OCI-M2 (cell line): ENCODE measurements around the gene SMCP.

Source experiments
- DNase-seq: peaks from one replicate; lab custom pipeline; 2025; ENCODE audit not compliant: unreplicated experiment; lab: John Stamatoyannopoulos, UW

SMCP gene, protein sequence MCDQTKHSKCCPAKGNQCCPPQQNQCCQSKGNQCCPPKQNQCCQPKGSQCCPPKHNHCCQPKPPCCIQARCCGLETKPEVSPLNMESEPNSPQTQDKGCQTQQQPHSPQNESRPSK

DNA sequence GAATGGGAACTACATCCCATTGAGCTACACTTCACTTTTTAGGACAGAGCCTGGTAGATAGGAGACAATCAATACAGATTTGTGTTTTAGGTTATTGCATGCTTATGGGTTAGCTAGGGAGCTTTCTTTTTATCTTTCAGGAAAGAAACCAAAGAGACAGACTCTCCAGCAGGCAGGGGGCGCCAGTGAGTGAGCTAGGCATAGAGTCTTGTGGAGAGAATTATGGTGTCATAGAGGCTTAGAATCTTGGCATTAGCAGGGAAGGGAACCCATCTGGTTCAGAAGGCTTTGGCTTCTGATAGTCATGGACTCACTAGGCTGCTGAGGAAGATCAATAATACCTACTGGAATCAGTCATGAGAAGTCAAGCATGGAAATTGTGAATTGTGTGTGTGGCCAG lies at the start of gene SMCP:
SMCP (plus strand) TSS at position 281 of the 400 bp plus-strand sequence. CDS start 6,101 bp downstream, outside the sequence.
- no peak for DNase-seq

DNA sequence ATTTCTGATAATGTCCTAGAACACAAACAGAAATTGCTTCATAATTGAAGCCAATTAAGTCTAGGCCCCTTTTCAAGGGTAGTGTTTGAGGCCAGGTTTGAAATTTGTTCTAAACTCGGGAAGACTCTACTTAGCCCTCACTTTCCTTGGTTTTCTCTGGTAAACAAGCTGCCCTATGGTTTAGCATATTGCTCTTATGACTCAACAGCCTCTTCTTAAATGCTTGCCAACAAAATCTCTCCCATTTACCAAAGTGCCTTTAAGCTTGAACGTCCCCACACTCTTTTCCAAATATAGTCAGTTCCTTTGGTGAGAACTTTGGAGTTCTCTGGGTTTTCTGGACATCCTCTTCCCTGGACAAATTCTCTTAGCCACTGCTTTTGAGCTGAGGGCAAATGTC lies 41.3 kb upstream of the SMCP start:
- no peak for DNase-seq

DNA sequence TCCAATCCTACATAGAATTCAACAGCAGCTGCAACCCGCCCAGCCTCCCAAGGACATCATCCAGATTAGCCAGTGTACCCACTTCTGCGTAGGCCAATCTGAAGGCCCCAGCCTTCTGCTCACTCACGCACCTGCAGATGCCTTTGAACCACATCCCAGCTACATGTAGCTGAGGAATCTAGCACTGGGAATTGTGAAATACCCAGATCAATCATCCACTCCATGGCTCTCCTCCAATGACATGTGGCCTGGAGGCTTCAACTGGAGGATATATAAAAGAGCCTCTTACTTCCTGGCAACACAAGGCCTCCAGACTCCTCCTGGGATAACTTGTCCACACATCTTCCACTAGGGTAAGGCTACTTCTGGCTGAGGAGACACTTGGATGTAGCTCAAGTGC lies 35.6 kb upstream of the SMCP start, which contains the start of gene LCE6A:
LCE6A (plus strand) TSS at position 301 of the 400 bp plus-strand sequence. CDS start 665 bp downstream, outside the sequence.
- no peak for DNase-seq

DNA sequence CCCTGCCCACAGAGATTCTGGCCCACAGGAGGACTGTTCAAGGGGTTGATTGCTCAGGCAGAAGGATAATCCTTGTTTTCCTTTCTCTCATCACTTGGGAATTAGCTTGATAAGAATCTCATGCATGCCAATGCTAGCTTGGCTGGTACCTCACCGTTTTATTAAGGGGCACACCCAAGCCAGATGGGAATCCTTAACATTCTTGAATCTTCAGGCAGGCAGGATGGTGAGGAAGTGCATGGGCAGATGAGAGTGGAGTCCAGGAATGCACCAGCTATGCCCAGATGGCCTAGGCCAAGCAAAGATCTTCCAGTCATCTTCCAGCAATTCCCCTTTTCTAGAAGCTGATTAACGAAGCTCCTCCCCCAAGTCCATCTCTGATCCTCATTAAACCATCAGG lies 22.5 kb upstream of the SMCP start:
- no peak for DNase-seq

DNA sequence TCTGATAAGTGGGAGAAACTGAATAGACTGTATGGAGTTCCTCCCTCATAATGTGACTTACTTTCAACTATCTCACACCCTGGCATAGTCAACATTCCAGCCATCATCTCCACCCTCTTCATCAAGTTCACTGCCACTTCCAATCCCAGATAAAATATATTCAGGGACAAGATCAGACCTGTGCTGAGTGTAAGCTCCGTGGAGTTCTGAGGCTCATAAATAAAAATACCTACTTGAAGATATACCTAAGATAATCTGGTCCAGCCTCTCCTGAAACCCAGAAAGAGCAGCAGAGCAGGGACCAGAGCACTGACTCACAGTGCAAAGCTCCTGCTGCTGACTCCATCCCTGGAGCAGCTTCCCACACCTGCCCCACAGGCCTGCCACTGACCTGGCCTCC lies 20.1 kb upstream of the SMCP start:
- no peak for DNase-seq

DNA sequence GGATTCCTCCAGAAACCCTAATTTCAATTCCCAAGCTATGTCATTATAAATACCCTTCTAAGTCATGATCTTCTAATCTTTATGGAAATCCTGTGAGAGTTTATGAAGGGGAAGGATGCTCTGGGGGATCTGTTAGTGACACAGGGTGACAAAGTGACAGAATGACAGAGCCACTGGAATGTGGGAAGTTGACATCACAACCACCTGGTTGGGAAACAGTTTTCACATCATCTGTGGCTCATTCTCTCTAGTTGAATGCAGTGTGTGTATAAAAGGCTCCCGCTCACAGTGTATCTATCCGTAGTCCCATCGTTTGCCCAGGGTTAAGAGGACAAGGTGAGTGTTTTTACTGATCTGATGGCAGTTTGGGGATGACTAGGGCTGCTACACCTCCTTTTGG lies 18.4 kb upstream of the SMCP start, which contains the start of gene LCE7A:
LCE7A (plus strand) TSS at position 301 of the 400 bp plus-strand sequence. CDS start 702 bp downstream, outside the sequence.
- no peak for DNase-seq

DNA sequence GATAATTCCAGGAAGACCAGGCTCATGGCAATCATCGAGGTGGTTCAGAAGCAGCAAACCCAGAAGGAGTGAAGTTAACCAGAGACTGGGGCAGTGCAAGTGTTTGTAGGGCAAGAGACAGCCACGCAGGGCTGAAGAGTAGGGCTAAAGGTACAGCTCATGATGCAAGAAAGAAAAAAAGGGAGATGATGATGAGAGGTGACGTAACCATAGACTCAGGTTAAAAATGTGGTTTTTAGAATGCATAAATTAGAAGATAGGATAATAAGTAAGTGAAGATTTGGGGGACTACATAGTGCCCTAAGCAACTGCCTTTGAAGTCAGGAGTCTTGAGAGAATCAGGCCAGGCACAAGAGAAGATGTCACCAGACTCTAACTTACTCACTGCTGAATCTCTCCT lies 18.0 kb upstream of the SMCP start:
- no peak for DNase-seq

DNA sequence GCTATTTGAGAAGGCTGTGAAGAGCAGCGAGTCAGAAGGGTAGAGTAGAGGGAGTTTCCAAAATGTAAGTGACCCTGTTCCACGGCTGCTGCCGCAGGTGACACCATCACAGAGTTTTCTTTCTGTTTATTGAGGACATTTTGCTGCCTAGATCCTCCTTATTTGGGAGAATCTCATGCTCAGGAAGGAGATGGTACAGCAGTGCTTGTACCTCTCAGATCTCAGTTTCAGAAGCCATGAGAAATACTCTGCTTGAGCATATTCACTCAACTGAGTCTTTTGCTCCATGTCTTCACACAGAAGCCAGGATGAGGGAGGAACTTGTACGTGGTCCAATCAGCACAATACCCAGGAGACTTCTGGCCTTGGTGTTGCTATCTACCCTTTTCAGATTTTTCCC lies 16.7 kb upstream of the SMCP start:
- DNase-seq: no peak

DNA sequence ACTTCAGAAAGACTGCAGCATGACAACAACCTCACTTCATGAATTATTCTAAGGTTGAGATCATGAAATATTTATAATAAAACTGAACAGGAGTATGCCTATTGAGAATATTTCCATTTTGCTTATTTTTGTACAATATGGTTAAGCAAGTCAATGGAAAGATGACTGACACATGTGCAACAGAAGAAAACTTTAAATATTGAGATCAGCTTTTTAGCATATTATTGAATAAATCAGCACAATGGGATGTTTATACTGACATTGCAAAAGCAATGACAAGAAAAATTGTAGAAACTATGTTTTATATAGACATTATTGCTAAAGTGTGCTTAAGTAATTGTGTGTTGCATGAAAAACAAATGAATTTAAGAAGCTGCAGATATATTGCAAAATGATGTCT lies 13.7 kb upstream of the SMCP start:
- no peak for DNase-seq

DNA sequence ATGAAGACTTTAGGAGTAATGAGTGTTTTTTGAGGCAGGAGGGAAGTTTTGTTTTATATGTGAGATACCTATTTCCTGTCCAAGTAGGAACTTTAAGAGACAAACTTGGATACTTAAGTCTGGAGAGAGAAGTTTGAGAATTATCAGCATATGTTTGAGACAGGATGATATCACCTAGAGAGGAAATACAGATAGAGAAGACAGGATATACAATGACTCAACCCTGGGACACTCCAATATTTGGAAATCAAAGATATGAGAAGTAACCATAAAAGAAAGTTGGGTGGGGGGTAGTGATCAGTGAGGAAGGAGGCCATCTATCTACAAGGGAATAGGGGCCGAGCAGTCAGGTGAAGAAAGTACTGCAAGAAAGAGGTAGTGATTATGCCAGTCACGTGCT lies 11.8 kb upstream of the SMCP start:
- DNase-seq: no peak

DNA sequence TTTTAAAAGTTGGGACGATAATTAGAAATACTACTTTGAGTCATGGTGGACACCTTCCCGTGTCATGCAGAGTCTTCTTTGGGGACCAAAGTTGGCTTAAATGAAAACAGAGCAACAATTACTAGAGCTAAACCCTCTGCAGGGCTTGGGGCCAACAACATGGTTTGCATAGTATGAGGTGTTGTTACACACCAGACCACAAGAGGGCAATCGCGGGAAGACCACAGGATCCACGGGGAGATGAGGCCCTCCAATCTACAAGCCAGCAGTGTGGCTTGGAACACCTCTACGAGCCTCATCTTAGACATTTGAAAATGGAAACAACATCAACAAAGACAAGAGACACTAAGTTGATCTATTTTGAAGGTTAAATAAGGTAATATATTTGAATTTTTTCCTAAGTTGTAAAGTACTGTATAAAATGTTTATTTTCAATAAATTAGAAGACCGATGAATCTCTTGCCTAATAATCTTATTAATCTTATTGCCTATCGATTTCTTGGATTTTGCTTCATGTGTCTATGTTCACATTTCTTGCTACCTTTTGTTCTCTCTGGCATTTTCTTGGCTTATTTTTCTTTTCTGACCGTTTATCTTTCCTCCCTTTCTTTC lies 8.2 kb upstream of the SMCP start:
- no peak for DNase-seq

DNA sequence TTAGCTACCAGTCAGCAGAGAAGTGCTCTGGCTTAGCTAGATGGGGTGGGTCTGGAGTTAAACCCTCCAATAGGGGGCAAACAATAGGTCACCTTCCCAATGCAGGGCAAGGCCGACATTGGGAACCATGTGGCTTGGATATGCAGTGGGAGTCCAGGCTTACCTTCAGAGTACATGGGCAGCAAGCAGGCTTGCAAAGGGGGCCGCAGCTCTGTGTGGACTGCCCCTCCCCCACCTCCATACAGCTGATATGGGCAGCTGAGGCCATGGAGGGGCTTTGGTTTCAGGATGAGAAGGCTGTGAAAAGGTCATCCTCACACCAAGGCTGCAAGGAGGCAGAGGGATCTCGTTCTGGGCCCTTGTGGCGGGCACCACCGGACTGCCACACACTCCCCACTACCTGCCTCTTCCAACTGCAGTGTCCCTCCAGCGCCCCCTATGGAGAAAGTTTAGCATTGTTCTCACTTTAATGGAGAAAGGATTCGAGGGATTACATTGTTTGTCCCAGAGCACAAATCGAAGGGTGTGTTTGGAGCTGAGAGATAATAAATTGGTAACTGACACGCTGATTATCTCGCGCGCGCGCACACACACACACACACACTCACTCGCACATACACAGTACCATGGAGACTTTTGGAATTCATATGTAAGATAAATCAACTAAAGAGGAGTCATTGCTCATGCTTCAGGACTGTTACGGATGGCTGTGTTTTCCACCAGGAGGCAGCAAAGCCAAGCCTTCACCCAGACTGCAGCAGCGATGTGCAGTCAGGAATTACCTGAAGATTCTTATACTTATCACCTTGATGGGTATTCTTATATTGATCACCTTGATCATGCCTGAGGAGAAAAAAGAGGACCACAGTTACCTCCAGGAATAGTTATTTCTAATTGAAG lies 7.0 kb upstream of the SMCP start:
- no peak for DNase-seq

DNA sequence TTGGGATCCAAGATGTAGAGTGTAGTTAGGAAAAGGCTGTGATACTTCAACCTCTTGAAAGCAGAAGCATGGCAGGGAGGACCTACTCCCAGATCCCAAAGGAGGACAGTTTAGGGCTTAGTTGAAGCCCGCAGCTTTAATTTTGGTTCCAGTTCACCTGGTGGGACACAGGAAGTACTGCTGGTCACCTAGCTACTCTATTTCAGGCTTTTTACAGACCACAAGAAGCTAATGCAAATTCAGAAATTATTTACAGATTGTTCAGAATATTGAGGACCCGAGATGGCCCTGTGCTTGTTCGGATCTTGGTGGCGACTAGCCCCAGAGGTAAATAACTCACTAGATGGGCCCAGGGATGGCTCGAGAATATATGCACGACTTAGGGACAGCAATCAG lies 6.4 kb upstream of the SMCP start:
- DNase-seq: no peak

DNA sequence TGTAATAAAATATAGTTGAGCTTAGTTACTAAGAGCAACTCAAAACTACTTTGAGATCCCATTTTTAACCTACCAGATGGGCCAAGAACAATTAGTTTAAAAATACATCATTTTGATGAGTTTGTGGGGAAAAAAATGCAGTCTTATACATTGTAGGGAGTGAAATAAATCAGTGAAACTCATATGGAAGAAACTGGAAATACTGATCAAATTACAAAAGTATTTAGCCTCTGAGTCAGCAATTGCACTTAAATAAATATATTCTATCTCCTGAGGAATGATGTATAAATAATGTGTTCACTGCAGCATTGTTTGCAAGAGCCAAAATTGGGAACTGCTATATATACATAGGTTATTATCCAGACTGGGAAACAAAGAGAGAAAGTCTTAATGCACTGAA lies 4.6 kb upstream of the SMCP start:
- no peak for DNase-seq

DNA sequence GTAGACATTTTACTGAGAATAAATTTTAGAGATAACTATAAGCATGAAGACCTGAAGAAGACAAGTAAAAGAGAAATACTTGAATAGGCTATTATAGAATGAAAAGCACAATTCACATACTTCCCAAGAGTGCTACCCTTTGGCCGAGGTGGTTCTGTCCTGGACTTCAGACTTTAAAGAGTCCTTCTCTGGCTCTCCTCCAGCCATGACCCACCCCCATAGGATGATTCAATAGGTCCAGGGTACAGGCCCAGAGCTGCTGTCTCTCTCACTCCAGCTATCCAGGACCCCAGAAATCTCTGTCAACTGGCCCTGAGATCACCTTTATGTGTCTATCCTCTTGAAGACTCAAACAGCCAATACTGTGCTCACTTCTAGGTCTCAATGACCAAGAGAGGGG lies 1.3 kb upstream of the SMCP start:
- DNase-seq: no peak

DNA sequence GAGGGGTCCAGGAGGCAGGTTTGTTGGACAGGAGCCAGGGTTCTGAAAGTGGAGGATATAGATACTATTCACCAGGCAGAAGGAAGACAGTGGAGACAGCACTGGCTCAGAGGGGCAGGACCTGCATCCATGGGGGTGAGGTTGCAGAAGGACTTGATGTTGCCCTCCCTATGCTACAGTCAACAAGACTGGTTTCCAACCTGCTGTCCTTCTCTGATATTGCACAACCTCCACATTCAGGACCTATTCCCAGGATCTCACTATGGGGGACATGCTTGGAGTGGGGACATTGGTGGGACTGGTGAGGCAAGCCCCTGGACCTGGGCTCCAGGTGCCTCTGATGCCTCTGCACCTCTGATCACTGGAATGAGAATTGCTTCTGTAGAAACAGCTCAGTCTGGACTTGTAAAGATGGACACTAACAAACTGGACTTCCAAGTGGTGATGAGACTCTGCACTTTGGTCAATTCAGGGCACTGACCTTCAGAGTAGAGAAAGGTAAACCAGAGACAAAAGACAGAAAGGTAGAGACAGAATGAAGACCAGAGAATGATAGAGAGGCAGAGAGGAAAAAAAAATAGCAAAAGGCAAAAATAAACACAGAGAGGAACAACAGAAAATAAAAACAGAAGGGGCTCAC lies 1.6 kb downstream of the SMCP start:
- DNase-seq: no peak

DNA sequence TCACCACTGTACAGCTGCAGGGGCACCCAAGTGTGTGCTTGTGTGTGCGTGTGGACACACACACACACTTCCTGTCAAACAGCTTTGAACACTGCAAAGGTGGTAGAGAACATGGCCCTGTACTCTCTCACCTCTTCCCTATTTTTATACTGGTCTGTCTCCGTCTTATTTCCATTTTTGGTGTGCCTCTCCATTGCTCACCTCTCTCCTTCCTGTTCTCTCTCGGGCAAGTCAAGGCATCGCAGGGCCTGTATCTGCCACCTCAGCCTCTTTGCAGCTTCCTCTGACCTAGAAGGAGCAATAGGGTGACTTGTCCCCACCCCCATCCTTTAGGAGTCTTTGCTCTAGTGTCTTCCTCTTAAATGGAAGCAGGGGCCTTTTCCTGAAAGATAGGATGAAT lies 2.2 kb downstream of the SMCP start:
- no peak for DNase-seq

DNA sequence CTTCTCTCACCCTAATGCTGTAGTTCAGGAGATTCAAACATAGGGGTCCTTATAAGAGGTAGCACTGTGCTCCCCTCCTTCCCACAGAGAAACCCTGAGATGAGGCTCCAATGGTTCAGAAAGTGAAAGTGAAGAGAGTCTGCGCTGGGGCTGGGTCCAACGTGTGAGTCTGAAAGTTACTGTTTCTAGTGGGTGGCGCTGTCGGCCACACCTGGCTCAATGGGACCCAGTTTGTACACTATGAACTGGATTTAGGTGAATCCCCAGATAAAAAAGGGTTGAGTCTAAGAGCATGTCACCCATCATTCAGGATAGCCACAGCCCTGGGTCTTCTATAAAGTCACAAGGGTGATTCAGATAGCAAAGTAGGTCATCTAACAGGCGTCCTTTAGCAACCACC lies 2.8 kb downstream of the SMCP start:
- DNase-seq: no peak

DNA sequence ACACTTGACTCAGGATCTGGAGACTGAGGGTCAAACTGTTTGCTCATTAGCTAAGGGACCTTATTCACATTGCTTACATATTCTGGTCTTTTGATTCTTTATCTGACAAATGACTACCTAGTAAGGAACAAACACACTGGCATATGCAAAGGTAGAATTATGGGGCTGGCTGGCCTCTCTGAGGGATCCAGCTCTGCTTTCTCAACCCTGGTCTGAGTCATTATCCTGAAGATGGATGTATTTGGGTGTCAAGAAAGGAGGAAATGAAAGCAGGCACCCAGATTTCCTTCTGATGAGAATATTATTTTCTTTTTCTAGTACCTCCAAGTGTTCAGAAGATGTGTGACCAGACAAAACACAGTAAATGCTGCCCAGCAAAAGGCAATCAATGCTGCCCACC lies 6.0 kb downstream of the SMCP start:
- no peak for DNase-seq

DNA sequence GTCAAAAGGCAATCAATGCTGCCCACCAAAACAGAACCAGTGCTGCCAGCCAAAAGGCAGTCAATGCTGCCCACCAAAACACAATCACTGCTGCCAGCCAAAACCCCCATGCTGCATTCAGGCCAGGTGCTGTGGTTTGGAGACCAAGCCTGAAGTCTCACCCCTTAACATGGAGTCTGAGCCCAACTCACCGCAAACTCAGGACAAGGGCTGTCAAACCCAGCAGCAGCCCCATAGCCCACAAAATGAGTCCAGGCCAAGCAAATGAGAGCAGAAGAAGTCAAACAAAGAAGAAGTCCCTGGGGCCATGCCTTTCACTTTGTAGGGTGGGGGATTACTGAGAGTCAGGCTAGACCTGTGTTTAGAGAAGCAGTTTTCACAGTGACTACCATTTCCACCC lies 6.4 kb downstream of the SMCP start:
- DNase-seq: no peak

DNA sequence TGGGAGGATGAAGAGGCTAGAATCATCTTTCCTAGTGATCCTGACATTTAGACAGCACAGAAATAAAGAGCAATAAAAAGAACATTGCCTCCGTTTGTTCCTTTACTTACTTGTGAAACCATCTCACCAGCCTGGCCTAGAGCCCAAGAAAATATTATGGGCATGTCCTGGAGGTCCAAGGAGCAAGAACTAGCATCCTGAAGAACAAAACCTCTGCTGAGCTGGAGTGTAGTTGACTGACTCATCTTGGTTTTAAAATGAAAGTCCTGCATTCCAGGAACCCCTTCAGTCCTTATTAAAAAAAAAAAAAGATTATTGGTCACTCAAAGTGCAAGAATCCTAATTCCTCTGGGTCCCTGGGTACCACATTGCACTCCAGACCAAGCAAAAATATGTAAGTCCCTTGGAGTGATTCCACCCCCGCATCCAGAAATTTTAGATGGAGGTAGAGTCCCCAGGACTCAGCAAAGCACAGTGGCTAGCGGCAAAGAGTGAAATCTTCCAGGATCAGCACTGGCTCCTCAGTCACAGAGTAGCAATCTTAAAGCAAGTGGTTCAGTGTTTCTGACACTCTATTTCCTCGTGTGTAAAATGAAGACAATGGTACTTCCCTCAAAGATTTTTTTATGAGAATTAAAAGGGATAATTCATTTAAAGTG lies 7.0 kb downstream of the SMCP start:
- DNase-seq: no peak
